ENCODE data around the gene C10orf67. TPM values are rescaled to one million over a fixed set of nuclear protein-coding genes. Genes with fewer than 3 reads are reported as not detected.

C10orf67 gene
- total and polyA plus RNA-seq, 9 of the 15 experiments (the other 6 are each of a cell fraction or from before 2014, with no cell fraction given) = not detected

DNA sequence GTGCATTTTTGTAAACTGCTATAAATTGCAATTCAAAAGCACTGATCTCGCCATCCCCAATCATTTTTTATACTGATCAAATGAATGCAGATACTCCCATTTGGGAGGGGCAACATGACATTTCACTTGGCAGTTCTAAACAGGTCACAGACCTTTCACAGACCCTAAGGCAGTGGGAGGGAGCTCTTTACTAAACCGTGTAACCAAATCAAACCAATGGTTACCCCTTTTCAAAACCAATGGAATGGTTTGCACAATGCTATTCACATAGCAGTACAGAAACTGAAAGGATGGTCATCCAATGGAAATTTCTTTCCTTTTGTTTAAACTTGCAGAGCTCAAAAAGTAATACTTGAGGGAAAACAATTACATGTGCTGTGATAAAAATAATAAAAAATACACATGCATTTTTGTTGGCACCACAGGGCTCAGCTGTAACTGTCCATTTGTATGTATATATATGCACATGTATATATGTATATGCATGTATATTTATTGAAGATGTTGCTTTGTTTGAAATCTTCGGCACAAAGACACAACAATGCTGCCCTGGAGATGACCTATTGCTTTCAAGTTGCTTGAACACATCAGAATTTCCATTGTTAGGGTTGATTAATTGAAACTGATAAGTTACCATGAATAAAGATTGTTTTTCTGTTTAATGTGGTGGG lies 138.5 kb downstream of the C10orf67 start (continued):
- TF ChIP-seq, protein P1, sequence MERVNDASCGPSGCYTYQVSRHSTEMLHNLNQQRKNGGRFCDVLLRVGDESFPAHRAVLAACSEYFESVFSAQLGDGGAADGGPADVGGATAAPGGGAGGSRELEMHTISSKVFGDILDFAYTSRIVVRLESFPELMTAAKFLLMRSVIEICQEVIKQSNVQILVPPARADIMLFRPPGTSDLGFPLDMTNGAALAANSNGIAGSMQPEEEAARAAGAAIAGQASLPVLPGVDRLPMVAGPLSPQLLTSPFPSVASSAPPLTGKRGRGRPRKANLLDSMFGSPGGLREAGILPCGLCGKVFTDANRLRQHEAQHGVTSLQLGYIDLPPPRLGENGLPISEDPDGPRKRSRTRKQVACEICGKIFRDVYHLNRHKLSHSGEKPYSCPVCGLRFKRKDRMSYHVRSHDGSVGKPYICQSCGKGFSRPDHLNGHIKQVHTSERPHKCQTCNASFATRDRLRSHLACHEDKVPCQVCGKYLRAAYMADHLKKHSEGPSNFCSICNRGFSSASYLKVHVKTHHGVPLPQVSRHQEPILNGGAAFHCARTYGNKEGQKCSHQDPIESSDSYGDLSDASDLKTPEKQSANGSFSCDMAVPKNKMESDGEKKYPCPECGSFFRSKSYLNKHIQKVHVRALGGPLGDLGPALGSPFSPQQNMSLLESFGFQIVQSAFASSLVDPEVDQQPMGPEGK (CRISPR knock-in tag; IDR thresholded peaks at IDR 0.05; ENCODE audit: borderline replicate concordance) = no peak
- TF ChIP-seq SRF (CRISPR knock-in tag; IDR thresholded peaks at IDR 0.05) (no peak), ZBTB17 (CRISPR knock-in tag; IDR thresholded peaks at IDR 0.05) (no peak), MCM3 (IDR thresholded peaks at IDR 0.05) (no peak), PHB2 (IDR thresholded peaks at IDR 0.05; ENCODE audit: low read depth) (no peak), ZNF79 (CRISPR knock-in tag; IDR thresholded peaks at IDR 0.05; ENCODE audit: low read depth) (no peak)

DNA sequence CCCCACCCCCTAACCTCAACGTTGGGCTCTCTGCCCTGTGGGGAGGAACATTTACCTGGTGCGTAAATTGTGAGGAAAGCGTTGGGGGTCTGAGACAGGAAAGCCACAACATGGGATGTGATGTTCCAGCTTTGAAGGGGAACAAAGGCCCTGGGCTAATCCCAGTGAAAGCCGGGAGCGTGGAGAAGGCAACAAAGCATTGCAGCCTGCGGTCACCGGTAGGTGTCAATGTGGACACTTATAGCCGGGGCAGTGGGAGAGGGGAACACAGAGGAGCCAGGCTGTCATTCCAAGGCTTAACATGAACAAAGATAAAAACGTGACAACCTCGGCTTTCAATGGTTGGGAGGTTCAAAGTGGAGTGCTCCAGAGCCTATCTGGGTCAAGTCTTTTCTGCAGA lies 139.8 kb downstream of the C10orf67 start:
- no peaks in the 10 kb centered on the region for H3K79me2 ChIP-seq (ENCODE audit: control insufficient read depth, insufficient read depth, low read length)
- no peak; the same call in 2 of the 3 replicates for ATAC-seq
- no peak overlapping the region for H3K27ac ChIP-seq (ENCODE audit: extremely low read depth, low read depth, low read length)
- ChIA-PET POLR2A (no interaction called here), CTCF (ENCODE audit: low intra/inter-chr PET ratio) (no interaction called here)
- H3K9me1 ChIP-seq (ENCODE audit: control insufficient read depth, insufficient read depth, low read length) = no peaks in the 10 kb centered on the region
- H3K4me1 ChIP-seq (replicated peaks in 1 of 2; ENCODE audit: control insufficient read depth in 2 of 2, insufficient read depth in 2 of 2, low read length in 2 of 2) = no peaks in the 10 kb centered on the region
- intact Hi-C loops (cut with micrococcal nuclease) (no loop called here), in situ Hi-C loops (cut with MboI) (no loop called here)
- H4K20me1 ChIP-seq (replicated peaks; ENCODE audit: control insufficient read depth, insufficient read depth, low read length) = no peaks in the 10 kb centered on the region; the same call in 1 of the 2 replicates
- no peaks in the 10 kb centered on the region for H3K36me3 ChIP-seq (ENCODE audit: control insufficient read depth, insufficient read depth, low read length)
- H3K9me3 ChIP-seq (replicated peaks; ENCODE audit: control insufficient read depth, insufficient read depth, low read depth, low read length) = no peaks in the 10 kb centered on the region
- TF ChIP-seq, protein P2, sequence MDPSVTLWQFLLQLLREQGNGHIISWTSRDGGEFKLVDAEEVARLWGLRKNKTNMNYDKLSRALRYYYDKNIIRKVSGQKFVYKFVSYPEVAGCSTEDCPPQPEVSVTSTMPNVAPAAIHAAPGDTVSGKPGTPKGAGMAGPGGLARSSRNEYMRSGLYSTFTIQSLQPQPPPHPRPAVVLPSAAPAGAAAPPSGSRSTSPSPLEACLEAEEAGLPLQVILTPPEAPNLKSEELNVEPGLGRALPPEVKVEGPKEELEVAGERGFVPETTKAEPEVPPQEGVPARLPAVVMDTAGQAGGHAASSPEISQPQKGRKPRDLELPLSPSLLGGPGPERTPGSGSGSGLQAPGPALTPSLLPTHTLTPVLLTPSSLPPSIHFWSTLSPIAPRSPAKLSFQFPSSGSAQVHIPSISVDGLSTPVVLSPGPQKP (CRISPR knock-in tag; IDR thresholded peaks at IDR 0.05) = no peak
- no peak for TF ChIP-seq ZNF75A (CRISPR knock-in tag; IDR thresholded peaks at IDR 0.05)
- TF ChIP-seq MBD2 (IDR thresholded peaks at IDR 0.05; ENCODE audit: borderline replicate concordance, low read depth) = no peak
- TF ChIP-seq SMAD2 (IDR thresholded peaks at IDR 0.05; ENCODE audit: low read depth, low read length) = no peak
- TF ChIP-seq, protein P3, sequence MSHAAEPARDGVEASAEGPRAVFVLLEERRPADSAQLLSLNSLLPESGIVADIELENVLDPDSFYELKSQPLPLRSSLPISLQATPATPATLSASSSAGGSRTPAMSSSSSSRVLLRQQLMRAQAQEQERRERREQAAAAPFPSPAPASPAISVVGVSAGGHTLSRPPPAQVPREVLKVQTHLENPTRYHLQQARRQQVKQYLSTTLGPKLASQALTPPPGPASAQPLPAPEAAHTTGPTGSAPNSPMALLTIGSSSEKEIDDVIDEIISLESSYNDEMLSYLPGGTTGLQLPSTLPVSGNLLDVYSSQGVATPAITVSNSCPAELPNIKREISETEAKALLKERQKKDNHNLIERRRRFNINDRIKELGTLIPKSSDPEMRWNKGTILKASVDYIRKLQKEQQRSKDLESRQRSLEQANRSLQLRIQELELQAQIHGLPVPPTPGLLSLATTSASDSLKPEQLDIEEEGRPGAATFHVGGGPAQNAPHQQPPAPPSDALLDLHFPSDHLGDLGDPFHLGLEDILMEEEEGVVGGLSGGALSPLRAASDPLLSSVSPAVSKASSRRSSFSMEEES (CRISPR knock-in tag; IDR thresholded peaks at IDR 0.05) = no peak
- no peak for TF ChIP-seq GTF2F1 (IDR thresholded peaks at IDR 0.05; ENCODE audit: low read depth, low read length)
- TF ChIP-seq CSDE1 (IDR thresholded peaks at IDR 0.05) = no peak
- no peak for TF ChIP-seq ZNF263 (CRISPR knock-in tag; IDR thresholded peaks at IDR 0.05; ENCODE audit: borderline replicate concordance)
- TF ChIP-seq JUN (IDR thresholded peaks at IDR 0.05; ENCODE audit: borderline replicate concordance, low read depth, low read length) = no peak
- no peak for TF ChIP-seq JUN (CRISPR knock-in tag; IDR thresholded peaks at IDR 0.05; ENCODE audit: borderline replicate concordance)
- H3K4me3 ChIP-seq = no peak overlapping the region
- no peak overlapping the region for H2AFZ ChIP-seq (ENCODE audit: low read depth, low read length)
- no TSS peak for BruUV-seq (replicated peaks)
- peaks cover 4 to 28% of the 10 kb centered on the region in 2 experiments; a peak in 3 of 5 replicates for H3K27me3 ChIP-seq (ENCODE audit: control insufficient read depth in 2 of 2, insufficient read depth in 2 of 2, low read length in 2 of 2)
- 3% methylated on average over 10 of the region's 10 CpGs for WGBS (ENCODE audit: insufficient coverage, low coverage, missing lambda C conversion rate)
- no peak overlapping the region for H3K4me2 ChIP-seq (ENCODE audit: insufficient read depth, low read length)
- DNase-seq (ENCODE audit: extremely low read depth in 1 of 4, low spot score in 3 of 4) = no peak
- FAIRE-seq = no peak
- H3K9ac ChIP-seq (ENCODE audit: insufficient read depth in 1 of 2, low read depth in 2 of 2, low read length in 2 of 2) = no peak overlapping the region

Measured in K562 (cell line).